CD4-positive, alpha-beta T cell (primary cell): Measurements from ENCODE around the gene H6PD. TPM values are rescaled to one million over a fixed set of nuclear protein-coding genes. Genes with fewer than 3 reads are reported as not detected.

ENCODE experiments used
- ATAC-seq: fragments of 200-7000 bp; cut with Tn5 transposase; one replicate; pipeline ENCODE4 v1.10.0; 2022; ENCODE audit warnings: mild to moderate bottlenecking; ENCODE audit not compliant: poor library complexity
- CTCF ChIA-PET: fragments of 350-600 bp; sonication (Branson Sonifier 250); formaldehyde crosslinking; loops from one replicate; lab custom pipeline; 2021; ENCODE audit warnings: antibody characterized with exemption, inconsistent platforms; lab: Charles Lee
- POLR2A ChIA-PET: fragments of 350-600 bp; sonication (Branson Sonifier 250); formaldehyde crosslinking; loops from one replicate; lab custom pipeline; 2021; ENCODE audit warnings: antibody characterized with exemption, inconsistent platforms; lab: Charles Lee
- DNase-seq, 14 experiments: peaks; one replicate each; pipeline ENCODE4 v3.0.0-alpha.2; 2013 to 2020; ENCODE audit warnings: mixed read lengths in 2 of 14
- H3K27ac ChIP-seq, 2 donors: one replicate each; pipeline versions ENCODE4 v1.5.1 to v1.7.0; 2013; ENCODE audit warnings: low read length in 2 of 2, low read depth in 1 of 2, mild to moderate bottlenecking in 1 of 2
- H3K27me3 ChIP-seq, 2 experiments: 1 replicate in 1 of 2; 2 replicates in 1 of 2; pipeline versions ENCODE4 v1.6.1 to v1.7.0; 2013; ENCODE audit warnings: low read length in 2 of 2, control low read depth in 1 of 2, mild to moderate bottlenecking in 1 of 2, moderate library complexity in 1 of 2; ENCODE audit not compliant: insufficient read depth in 2 of 2, control insufficient read depth in 1 of 2
- H3K36me3 ChIP-seq: one replicate; pipeline ENCODE4 v1.6.1; 2013; ENCODE audit warnings: low read length, control low read depth; ENCODE audit not compliant: insufficient read depth
- H3K4me1 ChIP-seq: one replicate; pipeline ENCODE4 v1.6.1; 2013; ENCODE audit warnings: low read length, control low read depth; ENCODE audit not compliant: insufficient read depth
- H3K4me3 ChIP-seq: one replicate; pipeline ENCODE4 v1.5.1; 2013; ENCODE audit warnings: mild to moderate bottlenecking, low read length, moderate library complexity
- H3K9me3 ChIP-seq, 2 experiments: 1 replicate in 1 of 2; 2 replicates in 1 of 2; pipeline versions ENCODE4 v1.6.1 to v1.7.0; 2013; ENCODE audit warnings: low read length in 2 of 2, mild to moderate bottlenecking in 2 of 2, control low read depth in 1 of 2, moderate library complexity in 1 of 2; ENCODE audit not compliant: control insufficient read depth in 1 of 2, insufficient read depth in 1 of 2
- H3K27ac Mint-ChIP-seq: one replicate; pipeline ENCODE4 v1.8.0; 2020; ENCODE audit warnings: mixed read lengths
- H3K27me3 Mint-ChIP-seq: one replicate; pipeline ENCODE4 v1.8.0; 2021; ENCODE audit warnings: mixed read lengths
- H3K36me3 Mint-ChIP-seq: one replicate; pipeline ENCODE4 v1.8.0; 2021; ENCODE audit warnings: low read depth, mixed read lengths
- H3K4me1 Mint-ChIP-seq: one replicate; pipeline ENCODE4 v1.8.0; 2021; ENCODE audit warnings: low read depth, mixed read lengths
- H3K4me3 Mint-ChIP-seq: one replicate; pipeline ENCODE4 v1.8.0; 2020; ENCODE audit warnings: mild to moderate bottlenecking, mixed read lengths
- H3K9me3 Mint-ChIP-seq: one replicate; pipeline ENCODE4 v1.8.0; 2020; ENCODE audit warnings: mixed read lengths
- CTCF ChIP-seq: fragments of 200-600 bp; IDR thresholded peaks from one replicate; pipeline ENCODE4 v1.8.0; 2022; ENCODE audit warnings: antibody characterized with exemption, mild to moderate bottlenecking
- intact Hi-C, 2 experiments: fragments of 100-400 bp; cut with DNase I in 1 of 2; cut with micrococcal nuclease in 1 of 2; formaldehyde crosslinking; loops; one replicate each; pipeline versions ENCODE4 v1.15.1 to v1.9.0; 2023 to 2025; cut with DNase I, micrococcal nuclease
- total RNA-seq, 174 experiments: library from RNA in 2 of 174; stranded (reverse) in 2 of 174; gene quantifications; one replicate each; pipeline ENCODE4 v1.2.3 and lab custom pipeline; 2021 to 2026

Gene H6PD
- total RNA-seq, 2 experiments from 2014 or later = 13.6 to 13.9 TPM

- no peak overlapping the region for H3K4me3 ChIP-seq
- no peaks in the 10 kb centered on the region for H3K36me3 ChIP-seq
- no peak for TF ChIP-seq CTCF
- Mint-ChIP-seq H3K4me1 (peaks cover 29% of the 10 kb centered on the region), H3K36me3 (no peaks in the 10 kb centered on the region), H3K9me3 (no peaks in the 10 kb centered on the region), H3K4me3 (peak overlapping the region; percentile 9), H3K27me3 (peaks cover 89% of the 10 kb centered on the region), H3K27ac (no peak overlapping the region)
- no peaks in the 10 kb centered on the region for H3K9me3 ChIP-seq
- DNase-seq = no peak
- intact Hi-C loops = no loop called here
- CTCF ChIA-PET = interaction anchor here (1.2 to 1.6 kb wide), 2 partner anchors 60 to 92 kb away, joined by 3 to 4 read pairs; no protein-coding TSS in a partner anchor
- no peak overlapping the region for H3K27ac ChIP-seq
- POLR2A ChIA-PET = no interaction called here
- H3K4me1 ChIP-seq = peaks cover 25% of the 10 kb centered on the region
- peaks cover 73 to 75% of the 10 kb centered on the region in 2 experiments for H3K27me3 ChIP-seq
- no peak for ATAC-seq
Observed at GRCh38 chr1:9202240-9202870, 32.2 kb upstream of the H6PD start.

- ATAC-seq (peak; percentile 29), DNase-seq (peak in 3 of 14 experiments; percentile 8 to 29 (median 23))
- H3K4me3 ChIP-seq = no peak overlapping the region
- ChIA-PET CTCF (no interaction called here), POLR2A (no interaction called here)
- Mint-ChIP-seq H3K4me3 (no peak overlapping the region), H3K27ac (no peak overlapping the region), H3K27me3 (peaks cover 86% of the 10 kb centered on the region), H3K9me3 (no peaks in the 10 kb centered on the region), H3K4me1 (peaks cover 29% of the 10 kb centered on the region), H3K36me3 (no peaks in the 10 kb centered on the region)
- H3K9me3 ChIP-seq = no peaks in the 10 kb centered on the region
- H3K4me1 ChIP-seq = peaks cover 25% of the 10 kb centered on the region
- intact Hi-C loops = no loop called here
- TF ChIP-seq CTCF = no peak
- H3K27me3 ChIP-seq = peaks cover 62 to 64% of the 10 kb centered on the region in 2 experiments
- no peaks in the 10 kb centered on the region for H3K36me3 ChIP-seq
- no peak overlapping the region for H3K27ac ChIP-seq
Observed at GRCh38 chr1:9203511-9203982, 31.0 kb upstream of the H6PD start.

- Histone ChIP-seq H3K27ac (no peak overlapping the region), H3K36me3 (no peaks in the 10 kb centered on the region), H3K4me3 (no peak overlapping the region), H3K4me1 (peaks cover 25% of the 10 kb centered on the region), H3K9me3 (no peaks in the 10 kb centered on the region), H3K27me3 (peaks cover 59 to 60% of the 10 kb centered on the region in 2 experiments)
- ATAC-seq = no peak
- POLR2A ChIA-PET = no interaction called here
- no peak for DNase-seq
- H3K27me3 Mint-ChIP-seq = peaks cover 85% of the 10 kb centered on the region
- no peaks in the 10 kb centered on the region for H3K36me3 Mint-ChIP-seq
- no peak for TF ChIP-seq CTCF
- H3K27ac Mint-ChIP-seq = no peak overlapping the region
- no peaks in the 10 kb centered on the region for H3K9me3 Mint-ChIP-seq
- peaks cover 29% of the 10 kb centered on the region for H3K4me1 Mint-ChIP-seq
- intact Hi-C loops = no loop called here
- H3K4me3 Mint-ChIP-seq = no peak overlapping the region
- CTCF ChIA-PET = no interaction called here
Observed at GRCh38 chr1:9204156-9204720, 30.3 kb upstream of the H6PD start.
